NCI-H2171 treated with DMSO at 0.1 percent for 48 hours (cell line): ENCODE data around the gene RXRB.

Experiments used
- DNase-seq: peaks from one replicate; lab custom pipeline; 2025; lab: John Stamatoyannopoulos, UW

Gene RXRB

DNA sequence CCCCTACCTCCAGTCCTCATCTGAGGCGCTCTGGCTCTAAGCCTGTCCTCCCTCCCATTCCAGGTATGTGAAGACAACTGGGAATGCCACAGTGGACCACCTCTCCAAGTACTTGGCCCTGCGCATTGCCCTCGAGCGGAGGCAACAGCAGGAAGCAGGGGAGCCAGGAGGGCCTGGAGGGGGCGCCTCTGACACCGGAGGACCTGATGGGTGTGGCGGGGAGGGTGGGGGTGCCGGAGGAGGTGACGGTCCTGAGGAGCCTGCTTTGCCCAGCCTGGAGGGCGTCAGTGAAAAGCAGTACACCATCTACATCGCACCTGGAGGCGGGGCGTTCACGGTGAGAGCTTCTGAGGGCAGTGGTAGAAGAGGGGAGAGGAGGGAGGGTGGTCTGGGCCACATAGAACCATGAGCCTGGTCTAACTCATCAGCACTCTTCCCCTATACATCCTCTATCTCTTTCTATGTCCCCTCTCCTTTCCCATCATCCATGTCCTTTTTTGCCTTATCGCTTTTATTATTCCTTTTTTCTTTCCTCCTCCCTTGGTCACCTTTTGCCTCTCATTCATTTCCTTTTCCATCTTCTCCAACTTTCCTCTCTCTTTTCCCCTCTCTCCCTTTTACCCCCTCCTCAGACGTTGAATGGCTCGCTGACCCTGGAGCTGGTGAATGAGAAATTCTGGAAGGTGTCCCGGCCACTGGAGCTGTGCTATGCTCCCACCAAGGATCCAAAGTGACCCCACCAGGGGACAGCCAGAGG lies 11.4 kb upstream of the RXRB start:
- DNase-seq = no peak

DNA sequence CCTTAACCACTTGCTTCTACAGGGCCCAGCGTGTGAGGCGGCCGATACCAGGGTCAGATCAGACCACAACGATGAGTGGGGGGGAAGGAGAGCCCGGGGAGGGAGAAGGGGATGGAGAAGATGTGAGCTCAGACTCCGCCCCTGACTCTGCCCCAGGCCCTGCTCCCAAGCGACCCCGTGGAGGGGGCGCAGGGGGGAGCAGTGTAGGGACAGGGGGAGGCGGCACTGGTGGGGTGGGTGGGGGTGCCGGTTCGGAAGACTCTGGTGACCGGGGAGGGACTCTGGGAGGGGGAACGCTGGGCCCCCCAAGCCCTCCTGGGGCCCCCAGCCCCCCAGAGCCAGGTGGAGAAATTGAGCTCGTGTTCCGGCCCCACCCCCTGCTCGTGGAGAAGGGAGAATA lies 10.7 kb upstream of the RXRB start:
- DNase-seq = no peak

DNA sequence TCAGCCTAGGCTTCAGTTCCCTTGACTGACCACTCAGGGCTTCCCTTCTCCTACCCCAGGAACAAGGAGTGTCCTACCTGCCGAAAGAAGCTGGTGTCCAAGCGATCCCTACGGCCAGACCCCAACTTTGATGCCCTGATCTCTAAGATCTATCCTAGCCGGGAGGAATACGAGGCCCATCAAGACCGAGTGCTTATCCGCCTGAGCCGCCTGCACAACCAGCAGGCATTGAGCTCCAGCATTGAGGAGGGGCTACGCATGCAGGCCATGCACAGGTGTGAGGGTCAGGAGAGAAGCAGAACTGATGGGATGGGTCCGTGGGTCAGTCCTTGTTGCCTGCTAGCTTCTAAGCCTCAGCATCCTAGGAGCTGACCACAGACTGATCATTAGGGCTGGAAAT lies 9.4 kb upstream of the RXRB start:
- DNase-seq = no peak

DNA sequence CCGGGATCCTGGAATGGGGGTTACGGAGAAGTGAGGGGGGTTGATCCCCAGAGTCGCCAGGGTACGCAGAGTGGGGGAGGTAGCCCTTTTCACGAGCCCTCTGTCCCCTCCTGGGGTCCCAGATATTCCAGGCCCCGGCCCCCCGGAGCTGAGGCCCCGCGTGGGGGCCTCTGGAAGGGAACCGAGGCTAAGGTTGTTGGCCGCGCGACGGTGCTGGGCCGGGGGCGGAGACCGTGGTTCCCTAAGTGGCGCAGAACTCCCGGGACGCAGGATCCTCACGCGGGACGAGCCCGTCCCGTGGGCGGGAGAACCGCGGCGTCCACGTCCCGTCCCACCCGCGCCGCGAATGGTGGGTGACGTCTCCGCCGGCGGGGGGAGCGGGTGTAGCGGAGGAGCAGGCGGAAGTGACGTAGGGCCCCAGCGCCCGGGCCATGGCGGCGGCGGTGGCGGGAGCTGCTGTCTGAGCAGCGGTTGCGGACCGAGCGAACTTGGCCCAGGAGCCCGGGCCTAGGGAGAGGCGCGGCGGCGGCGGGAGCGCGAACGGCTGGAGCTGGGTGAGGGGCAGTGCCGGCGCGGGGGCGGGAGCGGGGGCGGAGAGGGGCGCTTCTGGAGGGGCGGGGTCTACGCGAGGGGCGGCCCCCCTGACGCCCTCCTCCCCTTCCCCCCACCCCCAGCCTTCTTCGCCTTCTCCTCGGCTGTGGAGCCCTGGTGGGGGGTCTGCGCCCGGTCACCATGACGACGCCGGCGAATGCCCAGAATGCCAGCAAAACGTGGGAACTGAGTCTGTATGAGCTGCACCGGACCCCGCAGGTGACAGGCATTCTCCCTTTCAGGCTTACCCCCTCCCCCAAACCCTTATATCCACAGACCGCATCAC lies 7.9 kb upstream of the RXRB start, which contains the start of gene RING1:
Gene RING1 (plus strand): TSS at position 410 of the 877 bp plus-strand sequence. CDS start 323 bp downstream, at position 733.
- peak; percentile 81 for DNase-seq

DNA sequence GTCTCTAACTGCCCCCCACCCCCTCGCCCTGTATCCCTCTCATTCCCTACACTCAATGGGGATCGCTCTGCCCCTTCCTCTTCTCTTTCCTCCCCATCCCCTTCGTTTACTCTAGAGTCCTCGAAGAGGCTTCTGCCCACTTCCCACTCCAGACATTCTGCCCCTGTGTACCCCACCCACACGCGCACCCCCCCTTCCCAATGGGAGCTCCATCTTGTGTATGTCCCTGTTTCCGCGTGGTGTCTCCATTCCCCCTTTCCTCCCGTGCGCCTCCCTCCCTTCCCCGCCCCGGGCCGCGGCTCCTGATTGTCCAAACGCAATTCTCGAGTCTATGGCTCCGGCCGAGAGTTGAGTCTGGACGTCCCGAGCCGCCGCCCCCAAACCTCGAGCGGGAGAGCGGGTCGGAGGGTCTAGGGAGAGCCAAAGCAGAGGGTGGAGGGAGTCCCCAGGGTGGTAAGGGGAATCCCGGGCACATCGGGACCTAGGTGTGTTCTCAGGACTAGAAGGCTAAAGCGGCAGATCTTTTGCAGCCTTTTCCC lies 7.2 kb upstream of the RXRB start:
- DNase-seq = no peak

DNA sequence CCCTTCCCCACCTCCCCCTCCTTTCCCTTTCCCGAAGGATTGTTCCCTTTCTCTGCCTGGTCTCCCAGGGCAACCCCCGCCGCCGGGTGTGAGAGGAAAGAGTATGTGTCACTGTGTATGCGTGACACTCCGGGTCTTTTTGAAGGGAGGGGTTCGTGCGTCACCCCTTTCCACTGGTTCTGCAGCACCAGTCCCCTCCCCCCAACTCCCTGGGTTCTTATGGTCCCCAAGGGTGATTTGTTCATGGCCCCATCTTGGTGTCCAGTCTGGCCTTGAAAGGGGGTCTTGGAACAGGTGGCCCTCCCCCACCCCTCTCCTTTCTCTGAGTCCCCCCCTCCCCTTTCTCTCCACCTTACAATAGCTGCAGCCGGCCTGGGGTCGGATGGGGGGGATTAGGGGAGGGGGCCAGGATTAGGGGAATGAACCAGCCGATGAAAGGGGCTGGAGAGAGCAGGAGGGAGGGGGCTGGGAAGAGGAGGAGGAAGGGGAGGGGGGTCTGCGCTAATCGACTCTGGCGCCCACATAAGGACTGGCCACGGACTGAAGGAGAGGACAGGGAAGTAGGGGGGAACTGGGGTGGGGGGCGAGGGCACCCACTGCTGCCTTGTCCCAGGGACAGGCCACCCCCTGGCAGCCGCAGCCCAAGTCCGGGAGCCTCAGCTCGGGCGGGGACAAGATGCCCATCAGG lies 6.5 kb upstream of the RXRB start:
- no peak for DNase-seq

DNA sequence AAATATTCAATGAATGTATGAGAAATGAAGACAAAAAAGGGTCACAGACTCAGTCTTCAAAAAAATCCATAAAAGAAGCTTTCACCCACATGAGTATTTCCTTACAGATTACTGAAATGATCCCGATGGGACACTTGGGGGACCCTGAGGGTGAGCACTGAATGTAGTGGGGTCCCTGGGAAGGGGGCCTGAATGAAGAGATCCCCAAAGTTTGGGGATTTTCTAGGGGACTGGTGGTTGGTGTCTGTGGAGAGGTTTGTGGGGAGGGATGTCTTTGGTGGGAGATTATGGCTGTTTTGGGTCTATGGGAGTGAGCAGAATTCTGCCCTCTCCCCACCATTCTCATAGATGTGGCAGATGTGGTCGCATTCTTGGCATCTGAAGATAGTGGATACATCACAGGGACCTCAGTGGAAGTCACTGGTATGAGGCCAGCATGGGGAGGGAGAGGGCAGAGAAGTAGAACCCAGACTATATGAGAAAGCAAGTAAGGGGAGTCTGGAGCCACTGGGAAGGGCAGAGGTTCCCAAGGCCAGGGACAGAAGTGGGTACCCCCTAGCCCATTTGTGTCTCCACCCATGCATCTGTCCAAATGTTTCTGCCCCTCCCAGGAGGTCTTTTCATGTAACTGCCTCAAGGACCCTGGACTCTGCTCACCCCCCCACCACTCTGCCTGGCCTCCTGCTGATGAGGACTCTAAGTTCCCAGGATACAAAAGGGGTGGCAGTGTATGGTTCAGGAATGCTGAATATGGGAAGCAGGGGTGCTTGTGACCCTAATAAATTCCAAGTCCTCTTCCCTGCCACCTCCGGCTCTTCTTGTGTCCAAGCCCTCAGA lies 5.8 kb upstream of the RXRB start:
- DNase-seq = no peak

DNA sequence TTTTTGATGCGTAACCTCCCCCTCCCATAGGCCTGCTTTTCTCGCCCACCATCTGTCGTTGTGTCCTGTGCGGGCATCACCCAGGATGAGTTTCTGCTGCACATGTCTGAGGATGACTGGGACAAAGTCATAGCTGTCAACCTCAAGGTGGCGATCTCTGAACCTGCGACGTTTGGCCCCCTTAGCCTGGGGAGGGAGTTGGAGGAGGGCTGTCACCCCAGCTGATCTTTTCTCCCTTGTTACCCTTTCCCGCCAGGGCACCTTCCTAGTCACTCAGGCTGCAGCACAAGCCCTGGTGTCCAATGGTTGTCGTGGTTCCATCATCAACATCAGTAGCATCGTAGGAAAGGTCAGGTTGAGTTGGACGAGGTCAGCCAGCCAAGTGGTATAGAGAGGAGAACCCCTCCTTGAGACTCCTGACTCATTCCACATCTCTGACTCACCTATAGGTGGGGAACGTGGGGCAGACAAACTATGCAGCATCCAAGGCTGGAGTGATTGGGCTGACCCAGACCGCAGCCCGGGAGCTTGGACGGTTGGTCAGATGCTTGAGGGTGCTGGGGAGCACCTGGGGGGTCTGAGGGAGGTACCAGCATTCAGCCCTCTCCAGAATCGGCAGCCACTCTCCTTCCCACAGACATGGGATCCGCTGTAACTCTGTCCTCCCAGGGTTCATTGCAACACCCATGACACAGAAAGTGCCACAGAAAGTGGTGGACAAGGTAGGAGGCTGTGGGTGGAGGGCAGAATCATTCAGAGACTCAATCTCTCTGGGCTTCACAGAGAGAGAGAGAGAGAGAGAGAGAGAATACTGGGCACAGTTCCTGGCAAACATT lies 4.9 kb upstream of the RXRB start:
- DNase-seq = peak; percentile 62

DNA sequence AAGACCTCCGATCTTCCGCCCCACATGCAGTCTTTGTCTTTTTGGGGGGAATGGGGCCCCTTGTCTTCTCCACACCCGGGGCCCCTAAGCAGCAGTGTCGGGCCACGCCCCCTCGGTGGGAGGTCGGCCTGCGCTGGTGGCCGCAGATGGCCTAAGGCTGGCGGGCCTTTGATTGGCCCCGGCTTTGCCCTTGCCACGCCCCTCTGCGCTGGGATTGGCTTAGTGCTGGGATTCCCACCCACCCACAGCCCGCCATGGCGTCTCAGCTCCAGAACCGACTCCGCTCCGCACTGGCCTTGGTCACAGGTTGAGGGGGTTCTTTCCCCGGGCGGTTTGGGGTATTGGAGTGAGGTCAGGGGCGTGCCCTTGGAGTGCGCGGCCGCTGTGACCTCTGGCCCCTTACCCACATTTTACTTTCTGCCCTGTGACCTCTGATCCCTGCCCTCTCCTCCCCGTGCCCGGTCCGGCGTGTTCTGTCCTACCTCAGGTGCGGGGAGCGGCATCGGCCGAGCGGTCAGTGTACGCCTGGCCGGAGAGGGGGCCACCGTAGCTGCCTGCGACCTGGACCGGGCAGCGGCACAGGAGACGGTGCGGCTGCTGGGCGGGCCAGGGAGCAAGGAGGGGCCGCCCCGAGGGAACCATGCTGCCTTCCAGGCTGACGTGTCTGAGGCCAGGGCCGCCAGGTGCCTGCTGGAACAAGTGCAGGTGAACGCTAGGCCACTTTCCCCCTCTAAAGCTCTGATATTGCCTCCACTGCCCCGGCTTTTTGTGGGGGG lies 4.1 kb upstream of the RXRB start, which contains the start of gene HSD17B8:
Gene HSD17B8 (plus strand): TSS at position 241 of the 776 bp plus-strand sequence. CDS start 14 bp downstream, at position 255.
- DNase-seq = peak; percentile 84

DNA sequence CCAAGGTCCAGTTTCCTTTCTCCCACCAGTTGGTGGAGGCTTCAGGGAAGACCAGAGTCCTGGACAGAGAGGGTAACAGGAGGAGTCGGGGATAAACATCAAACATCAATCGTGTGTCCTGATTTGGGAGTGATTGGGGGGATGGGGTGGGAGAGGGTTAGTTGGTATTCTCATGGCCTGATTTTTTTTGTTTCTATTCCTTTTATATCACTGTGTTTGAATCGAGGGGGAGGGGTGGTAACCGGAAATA lies 3.6 kb upstream of the RXRB start:
- DNase-seq = no peak

DNA sequence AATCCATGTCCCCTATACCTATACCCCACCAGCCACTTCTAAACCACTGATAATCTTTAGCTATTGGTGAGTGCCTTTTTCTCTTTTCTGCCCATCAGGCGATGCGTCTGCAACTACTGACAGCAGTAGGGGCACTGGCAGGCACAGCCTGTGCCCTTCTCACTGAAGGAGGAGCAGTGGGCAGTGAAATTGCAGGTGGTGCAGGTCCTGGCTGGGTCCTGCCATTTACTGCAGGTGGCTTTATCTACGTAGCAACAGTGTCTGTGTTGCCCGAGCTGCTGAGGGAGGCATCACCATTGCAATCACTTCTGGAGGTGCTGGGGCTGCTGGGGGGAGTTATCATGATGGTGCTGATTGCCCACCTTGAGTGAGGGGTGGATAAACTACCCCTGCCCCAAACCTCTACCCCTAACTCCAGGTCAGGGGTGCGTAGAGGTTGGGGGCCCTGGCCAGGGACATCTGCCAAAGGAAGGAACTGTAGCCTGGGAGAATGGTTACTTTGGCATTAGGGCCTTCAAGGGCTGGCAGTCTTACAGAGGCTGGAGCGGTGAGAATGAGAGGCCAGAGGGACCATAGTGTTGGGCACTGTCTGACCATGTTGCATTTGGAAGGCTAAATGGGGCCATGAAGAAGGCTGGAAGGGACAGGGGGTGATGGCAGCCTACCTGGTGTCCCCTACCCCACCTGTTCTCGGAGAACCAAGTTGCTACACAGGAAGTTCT lies 3.1 kb upstream of the RXRB start:
- no peak for DNase-seq

DNA sequence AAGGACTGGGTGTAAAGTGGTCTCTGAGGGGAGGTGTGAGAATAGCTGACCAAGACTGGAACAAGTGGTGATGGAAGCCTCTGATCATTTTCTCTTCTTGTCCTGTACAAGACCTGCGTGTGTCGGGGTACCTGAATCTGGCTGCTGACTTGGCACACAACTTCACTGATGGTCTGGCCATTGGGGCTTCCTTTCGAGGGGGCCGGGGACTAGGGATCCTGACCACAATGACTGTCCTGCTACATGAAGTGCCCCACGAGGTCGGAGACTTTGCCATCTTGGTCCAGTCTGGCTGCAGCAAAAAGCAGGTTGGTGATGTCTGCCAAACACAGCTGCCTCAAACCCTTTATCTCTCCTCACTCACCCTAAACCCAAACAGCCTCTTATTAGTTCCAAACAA lies 2.3 kb upstream of the RXRB start:
- DNase-seq = no peak

DNA sequence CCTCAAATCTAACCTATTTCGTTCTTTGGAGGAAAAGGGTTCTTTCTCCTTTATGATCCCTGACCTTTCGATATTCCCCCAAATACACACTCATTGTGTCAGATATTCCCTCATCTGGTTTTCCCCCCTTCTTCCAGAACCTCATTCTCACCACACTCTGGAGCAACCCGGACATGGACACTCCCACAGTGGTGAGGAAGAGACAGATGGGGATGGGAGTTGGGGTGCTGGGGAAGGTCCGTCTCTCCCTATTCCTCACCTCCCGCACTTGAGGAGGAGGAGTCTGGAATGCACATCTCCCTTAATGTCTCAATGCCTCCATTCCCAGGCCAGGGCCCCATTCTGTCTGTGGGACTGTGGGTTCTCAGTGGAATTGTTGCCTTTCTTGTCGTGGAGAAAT lies 1.5 kb upstream of the RXRB start:
- DNase-seq = no peak

DNA sequence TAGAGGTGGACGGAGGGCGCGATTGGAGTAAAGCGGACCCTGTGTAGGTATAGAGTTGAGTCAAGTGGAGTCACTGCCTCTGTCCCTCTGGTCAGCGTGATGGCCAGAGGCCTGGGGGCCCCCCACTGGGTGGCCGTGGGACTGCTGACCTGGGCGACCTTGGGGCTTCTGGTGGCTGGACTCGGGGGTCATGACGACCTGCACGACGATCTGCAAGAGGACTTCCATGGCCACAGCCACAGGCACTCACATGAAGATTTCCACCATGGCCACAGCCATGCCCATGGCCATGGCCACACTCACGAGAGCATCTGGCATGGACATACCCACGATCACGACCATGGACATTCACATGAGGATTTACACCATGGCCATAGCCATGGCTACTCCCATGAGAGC lies 681 bp upstream of the RXRB start:
- DNase-seq = no peak

DNA sequence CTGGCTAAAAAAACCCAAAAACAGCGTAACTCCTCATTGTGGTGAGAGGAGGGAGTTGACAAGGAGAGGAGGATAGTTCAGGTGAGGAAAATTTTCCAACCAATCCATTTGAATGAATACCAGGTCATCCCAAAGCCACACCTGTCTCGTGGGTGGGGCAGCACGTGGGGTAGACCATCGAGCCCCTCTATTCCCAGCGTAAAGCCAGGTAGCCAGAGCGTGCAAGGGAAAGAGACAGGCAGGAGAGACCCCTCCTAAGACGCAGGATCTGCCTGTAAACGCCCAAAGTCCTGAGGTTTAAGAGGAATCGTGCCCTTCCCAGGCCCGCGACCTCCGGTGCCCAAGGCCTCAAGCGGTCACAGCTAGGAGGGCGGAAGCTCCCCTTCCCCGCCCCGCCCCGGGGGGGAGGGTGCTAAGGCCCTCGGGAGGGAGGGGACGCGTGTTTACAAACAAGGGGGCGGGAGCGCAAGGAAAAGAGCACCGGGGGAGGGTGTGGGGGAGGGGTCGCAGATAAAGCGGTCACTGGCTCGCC lies 712 bp downstream of the RXRB start:
- peak; percentile 75 for DNase-seq

DNA sequence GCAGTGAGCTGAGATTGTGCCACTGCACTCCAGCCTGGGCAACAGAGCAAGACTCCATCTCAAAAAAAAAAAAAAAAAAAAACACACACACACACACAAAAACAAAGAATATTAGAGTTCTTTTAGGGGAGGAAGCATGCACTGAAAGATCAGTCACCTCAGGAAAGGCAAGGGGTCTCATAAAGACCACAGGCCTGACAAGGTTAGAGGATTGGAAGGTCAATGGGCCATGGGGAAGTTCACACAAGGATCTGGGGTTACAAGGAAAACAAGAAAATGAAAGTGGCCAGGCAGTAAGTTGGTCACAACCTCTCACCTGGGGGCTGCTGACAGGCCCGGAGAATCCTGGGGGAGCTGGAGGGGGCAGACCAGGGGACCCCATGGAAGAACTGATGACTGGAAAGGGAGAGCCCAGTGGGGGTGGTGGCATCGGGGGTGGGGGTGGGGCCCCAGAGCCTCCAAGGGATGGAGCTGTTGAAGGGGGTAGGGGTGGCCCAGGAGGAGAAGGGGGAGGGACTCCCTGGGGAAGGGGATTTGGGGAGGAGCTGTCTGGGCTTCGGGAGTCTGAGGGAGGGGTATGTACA lies 1.5 kb downstream of the RXRB start:
- no peak for DNase-seq

DNA sequence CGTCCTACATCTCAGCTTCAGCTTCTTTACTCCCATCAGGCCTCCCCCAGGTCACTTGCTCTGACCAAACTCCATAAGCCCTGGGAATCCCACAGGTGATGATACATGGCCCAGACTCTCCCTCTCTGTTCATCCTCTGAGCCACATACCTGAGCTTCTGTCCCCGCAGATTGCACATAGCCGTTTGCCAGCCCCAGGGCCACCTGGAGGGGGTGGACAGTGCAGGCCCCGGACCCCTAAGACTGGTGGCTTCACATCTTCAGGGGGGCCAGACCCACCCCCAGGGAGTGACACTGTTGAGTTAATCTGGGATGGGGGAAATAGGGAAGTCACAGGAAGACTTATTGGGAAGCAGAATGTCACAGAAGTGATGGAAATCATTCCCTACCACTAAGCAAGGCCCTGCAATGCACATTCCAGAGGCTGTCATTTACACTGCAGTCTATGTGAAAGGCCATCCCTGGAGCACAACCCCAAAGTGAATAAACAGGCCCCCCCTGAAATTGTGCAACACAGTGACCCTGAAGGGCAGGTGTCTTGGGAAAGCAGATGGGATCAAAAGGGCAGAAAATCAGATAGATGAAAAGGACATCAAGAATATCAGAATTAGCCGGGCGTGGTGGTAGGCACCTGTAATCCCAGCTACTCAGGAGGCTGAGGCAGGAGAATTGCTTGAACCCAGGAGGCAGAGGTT lies 2.2 kb downstream of the RXRB start:
- DNase-seq = no peak
